ENCODE results near the gene SBF2. TPM values are rescaled to one million over a fixed set of nuclear protein-coding genes. Genes with fewer than 3 reads are reported as not detected.

SBF2 gene
- total RNA-seq, 1 donor from 2014 or later = 39.5 TPM

GRCh38 chr11:9825315-9825714 is 468.7 kb downstream of the SBF2 start:
- Mint-ChIP-seq H3K27ac (no peak overlapping the region), H3K4me3 (no peak overlapping the region), H3K36me3 (peaks cover 21% of the 10 kb centered on the region), H3K4me1 (ENCODE audit: unreplicated experiment) (peaks cover 22% of the 10 kb centered on the region), H3K9me3 (no peaks in the 10 kb centered on the region), H3K27me3 (no peaks in the 10 kb centered on the region)
- no peak for TF ChIP-seq CTCF (conservative IDR thresholded peaks at IDR 0.05)
- no peak for DNase-seq (ENCODE audit: extremely low spot score, unreplicated experiment)

GRCh38 chr11:9823887-9824385 is 470.1 kb downstream of the SBF2 start:
- TF ChIP-seq CTCF (conservative IDR thresholded peaks at IDR 0.05) = no peak
- Mint-ChIP-seq H3K9me3 (no peaks in the 10 kb centered on the region), H3K36me3 (peaks cover 18% of the 10 kb centered on the region), H3K27me3 (no peaks in the 10 kb centered on the region), H3K4me1 (ENCODE audit: unreplicated experiment) (peaks cover 24% of the 10 kb centered on the region), H3K4me3 (no peak overlapping the region), H3K27ac (no peak overlapping the region)
- no peak for DNase-seq (ENCODE audit: extremely low spot score, unreplicated experiment)

- Mint-ChIP-seq H3K4me3 (no peak overlapping the region), H3K27me3 (no peaks in the 10 kb centered on the region), H3K4me1 (ENCODE audit: unreplicated experiment) (peaks cover 24% of the 10 kb centered on the region), H3K9me3 (no peaks in the 10 kb centered on the region), H3K36me3 (peaks cover 17% of the 10 kb centered on the region), H3K27ac (no peak overlapping the region)
- no peak for TF ChIP-seq CTCF (conservative IDR thresholded peaks at IDR 0.05)
- DNase-seq (ENCODE audit: extremely low spot score, unreplicated experiment) = no peak
Observed at GRCh38 chr11:9823439-9823838, 470.6 kb downstream of the SBF2 start.

- peaks cover 11% of the 10 kb centered on the region for H3K36me3 Mint-ChIP-seq
- H3K4me1 Mint-ChIP-seq (ENCODE audit: unreplicated experiment) = peaks cover 24% of the 10 kb centered on the region
- no peak for DNase-seq (ENCODE audit: extremely low spot score, unreplicated experiment)
- no peak for TF ChIP-seq CTCF (conservative IDR thresholded peaks at IDR 0.05)
- no peaks in the 10 kb centered on the region for H3K27me3 Mint-ChIP-seq
- H3K9me3 Mint-ChIP-seq = no peaks in the 10 kb centered on the region
- no peak overlapping the region for H3K4me3 Mint-ChIP-seq
- H3K27ac Mint-ChIP-seq = no peak overlapping the region
Observed at GRCh38 chr11:9821008-9821752, 472.8 kb downstream of the SBF2 start.

GRCh38 chr11:9820260-9820659 is 473.8 kb downstream of the SBF2 start:
- no peaks in the 10 kb centered on the region for H3K9me3 Mint-ChIP-seq
- H3K27ac Mint-ChIP-seq = no peak overlapping the region
- peaks cover 24% of the 10 kb centered on the region for H3K4me1 Mint-ChIP-seq (ENCODE audit: unreplicated experiment)
- TF ChIP-seq CTCF (conservative IDR thresholded peaks at IDR 0.05) = no peak
- no peak for DNase-seq (ENCODE audit: extremely low spot score, unreplicated experiment)
- no peak overlapping the region for H3K4me3 Mint-ChIP-seq
- H3K27me3 Mint-ChIP-seq = no peaks in the 10 kb centered on the region
- H3K36me3 Mint-ChIP-seq = peaks cover 8% of the 10 kb centered on the region
